Nephron progenitor cell (in vitro differentiated cells): Measurements from ENCODE around the gene SPSB3.

Source experiments
- DNase-seq: peaks from one replicate; pipeline ENCODE4 v3.0.0; 2021
- H3K27ac Mint-ChIP-seq: 2 replicates; pipeline ENCODE4 v1.8.0; 2021; ENCODE audit warnings: mild to moderate bottlenecking, moderate library complexity, mixed read lengths
- H3K27me3 Mint-ChIP-seq: 2 replicates; pipeline ENCODE4 v1.8.0; 2021; ENCODE audit warnings: mild to moderate bottlenecking, low read depth, mixed read lengths; ENCODE audit not compliant: poor library complexity
- H3K36me3 Mint-ChIP-seq: 2 replicates; pipeline ENCODE4 v1.8.0; 2021; ENCODE audit warnings: low read depth, mixed read lengths
- H3K4me1 Mint-ChIP-seq: 2 replicates; pipeline ENCODE4 v1.8.0; 2021; ENCODE audit warnings: mixed read lengths
- H3K4me3 Mint-ChIP-seq: 2 replicates; pipeline ENCODE4 v1.8.0; 2021; ENCODE audit warnings: mild to moderate bottlenecking, moderate library complexity, mixed read lengths
- H3K9me3 Mint-ChIP-seq: 2 replicates; pipeline ENCODE4 v1.8.0; 2021; ENCODE audit warnings: mild to moderate bottlenecking, moderate library complexity, mixed read lengths
- TF ChIP-seq, protein P1 (sequence below): fragments of 200-600 bp; sonication (generic); IDR thresholded peaks from 2 replicates; pipeline ENCODE4 v1.5.0; 2021; ENCODE audit warnings: antibody characterized with exemption

The SPSB3 gene

DNA sequence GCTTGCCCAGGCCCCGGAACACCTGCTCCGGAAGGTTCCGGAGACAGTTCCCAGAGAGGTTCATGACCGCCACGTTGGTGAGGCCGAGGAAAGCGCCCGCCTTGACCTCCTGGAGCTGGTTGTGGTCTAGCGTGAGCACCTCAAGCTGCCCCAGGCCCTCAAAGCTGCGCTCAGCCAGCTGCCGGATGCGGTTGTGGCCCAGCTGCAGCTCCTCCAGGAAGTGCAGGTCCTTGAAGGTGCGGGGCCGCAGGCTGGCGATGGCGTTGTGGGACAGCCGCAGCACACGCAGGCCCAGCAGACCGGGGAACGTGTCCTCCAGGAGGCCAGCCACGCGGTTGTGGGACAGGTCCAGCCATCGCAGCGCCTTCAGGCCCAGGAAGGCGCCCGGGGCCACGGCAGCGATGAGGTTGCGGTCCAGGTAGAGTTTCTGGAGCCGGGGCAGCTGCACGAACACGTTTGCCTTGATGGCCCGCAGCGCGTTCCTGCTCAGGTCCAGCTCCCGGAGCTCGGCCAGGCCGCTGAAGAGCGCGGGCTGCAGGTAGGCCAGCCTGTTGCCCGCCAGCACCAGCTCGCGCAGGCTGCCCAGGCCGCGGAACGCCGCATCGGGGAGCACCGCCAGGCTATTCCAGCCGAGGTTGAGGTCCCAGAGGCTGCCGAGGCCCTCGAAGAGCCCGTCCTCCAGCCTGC lies 9.0 kb upstream of the SPSB3 start:
- Mint-ChIP-seq H3K27me3 (no peaks in the 10 kb centered on the region), H3K27ac (no peak overlapping the region), H3K4me3 (no peak overlapping the region), H3K36me3 (peaks cover 5% of the 10 kb centered on the region), H3K4me1 (no peaks in the 10 kb centered on the region), H3K9me3 (peaks cover under 1% of the 10 kb centered on the region)
- TF ChIP-seq, protein P1, sequence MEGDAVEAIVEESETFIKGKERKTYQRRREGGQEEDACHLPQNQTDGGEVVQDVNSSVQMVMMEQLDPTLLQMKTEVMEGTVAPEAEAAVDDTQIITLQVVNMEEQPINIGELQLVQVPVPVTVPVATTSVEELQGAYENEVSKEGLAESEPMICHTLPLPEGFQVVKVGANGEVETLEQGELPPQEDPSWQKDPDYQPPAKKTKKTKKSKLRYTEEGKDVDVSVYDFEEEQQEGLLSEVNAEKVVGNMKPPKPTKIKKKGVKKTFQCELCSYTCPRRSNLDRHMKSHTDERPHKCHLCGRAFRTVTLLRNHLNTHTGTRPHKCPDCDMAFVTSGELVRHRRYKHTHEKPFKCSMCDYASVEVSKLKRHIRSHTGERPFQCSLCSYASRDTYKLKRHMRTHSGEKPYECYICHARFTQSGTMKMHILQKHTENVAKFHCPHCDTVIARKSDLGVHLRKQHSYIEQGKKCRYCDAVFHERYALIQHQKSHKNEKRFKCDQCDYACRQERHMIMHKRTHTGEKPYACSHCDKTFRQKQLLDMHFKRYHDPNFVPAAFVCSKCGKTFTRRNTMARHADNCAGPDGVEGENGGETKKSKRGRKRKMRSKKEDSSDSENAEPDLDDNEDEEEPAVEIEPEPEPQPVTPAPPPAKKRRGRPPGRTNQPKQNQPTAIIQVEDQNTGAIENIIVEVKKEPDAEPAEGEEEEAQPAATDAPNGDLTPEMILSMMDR, result no peak
- DNase-seq, result no peak

DNA sequence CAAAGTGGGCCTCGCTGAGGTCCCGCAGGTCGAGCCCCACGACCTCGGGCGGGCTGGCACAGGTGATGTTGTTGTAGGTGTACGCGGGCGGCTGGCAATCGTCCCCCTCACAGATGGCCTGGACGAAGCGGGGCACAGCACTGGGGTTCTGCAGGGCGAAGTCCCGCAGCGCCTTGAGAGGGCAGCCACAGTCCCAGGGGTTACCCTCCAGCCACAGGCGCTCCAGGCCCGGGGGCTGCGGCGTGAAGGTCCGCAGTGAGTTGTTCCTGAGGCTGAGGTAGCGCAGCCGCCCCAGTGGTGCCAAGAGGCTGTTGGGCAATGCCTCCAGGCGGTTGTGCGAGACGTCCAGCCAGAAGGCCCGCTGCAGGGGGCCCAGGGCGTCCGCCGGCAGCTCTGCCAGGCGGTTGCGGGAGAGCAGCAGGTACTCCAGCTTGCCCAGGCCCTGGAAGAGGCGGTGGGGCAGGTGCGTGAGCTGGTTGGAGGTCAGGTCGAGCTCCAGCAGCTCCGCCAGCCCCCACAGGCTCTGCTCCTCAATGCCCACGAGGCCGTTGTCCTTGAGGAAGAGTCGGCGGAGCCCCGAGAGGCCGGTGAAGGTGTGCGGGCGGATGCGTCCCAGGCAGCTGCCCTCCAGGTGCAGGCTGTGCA lies 8.4 kb upstream of the SPSB3 start:
- Mint-ChIP-seq H3K4me1 (no peaks in the 10 kb centered on the region), H3K27me3 (no peaks in the 10 kb centered on the region), H3K4me3 (no peak overlapping the region), H3K9me3 (no peaks in the 10 kb centered on the region), H3K27ac (no peak overlapping the region), H3K36me3 (no peaks in the 10 kb centered on the region)
- no peak for DNase-seq
- TF ChIP-seq, protein P1, result no peak

DNA sequence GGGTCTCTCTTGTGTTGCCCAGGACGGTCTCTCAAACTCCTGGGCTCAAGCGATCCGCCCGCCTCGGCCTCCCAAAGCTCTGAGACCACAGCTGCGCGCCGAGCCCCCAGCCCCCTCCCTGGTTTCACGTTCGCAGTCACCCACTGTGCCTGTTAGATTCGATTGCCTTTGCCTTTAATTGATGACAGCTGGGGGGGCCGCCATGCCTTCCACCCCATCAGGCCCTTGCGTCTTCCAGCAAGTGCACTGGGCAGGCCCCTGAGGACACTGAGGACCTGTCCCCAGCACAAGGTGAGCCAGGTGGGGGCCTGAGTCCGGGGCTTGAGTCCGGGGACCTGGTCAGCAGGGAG lies 7.9 kb upstream of the SPSB3 start:
- Mint-ChIP-seq H3K27ac (no peak overlapping the region), H3K27me3 (no peaks in the 10 kb centered on the region), H3K36me3 (no peaks in the 10 kb centered on the region), H3K9me3 (no peaks in the 10 kb centered on the region), H3K4me3 (no peak overlapping the region), H3K4me1 (peaks cover under 1% of the 10 kb centered on the region)
- no peak for DNase-seq
- TF ChIP-seq, protein P1, result no peak

DNA sequence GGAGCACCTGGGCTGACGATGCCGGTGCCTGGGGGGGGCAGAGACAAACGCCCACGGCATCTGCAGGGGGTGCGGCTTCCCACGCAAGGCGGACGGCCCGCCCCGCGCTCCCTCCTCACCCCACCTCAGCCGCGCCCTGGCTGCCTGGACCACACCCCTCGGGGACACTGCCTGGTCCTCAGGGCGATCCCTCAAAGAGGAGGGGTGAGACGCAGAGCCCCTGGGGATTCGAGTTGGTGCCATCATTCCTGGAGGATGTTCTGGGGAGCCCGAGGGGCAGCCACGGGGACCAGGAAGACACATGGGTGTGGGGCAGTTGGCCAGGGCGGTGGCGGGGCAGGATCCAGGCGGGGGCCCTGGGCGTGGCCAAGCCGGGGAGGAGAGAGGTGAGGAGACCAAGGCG lies 7.3 kb upstream of the SPSB3 start:
- Mint-ChIP-seq H3K9me3 (no peaks in the 10 kb centered on the region), H3K4me3 (no peak overlapping the region), H3K27me3 (no peaks in the 10 kb centered on the region), H3K27ac (no peak overlapping the region), H3K4me1 (peaks cover 5% of the 10 kb centered on the region), H3K36me3 (no peaks in the 10 kb centered on the region)
- TF ChIP-seq, protein P1, result no peak
- peak; percentile 3 for DNase-seq

DNA sequence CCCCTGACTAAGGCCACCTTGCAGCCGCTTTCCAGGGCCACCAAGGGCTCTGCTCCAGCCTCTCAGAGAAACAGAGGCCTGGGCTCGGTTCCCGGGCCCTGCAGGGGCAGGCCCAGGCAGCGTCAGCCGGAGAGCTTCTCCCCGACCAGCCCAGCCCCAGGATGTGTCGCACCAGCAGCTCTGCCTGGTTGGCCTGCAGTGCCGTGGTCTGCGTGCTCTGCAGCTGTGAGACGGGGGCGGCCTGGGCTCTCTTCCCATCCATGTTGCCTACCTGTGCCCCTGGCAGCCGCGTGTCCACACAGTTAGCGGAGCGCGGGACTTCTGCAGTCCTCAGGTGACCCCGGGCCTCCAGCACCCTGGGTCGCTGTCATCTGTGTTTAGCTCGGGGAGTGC lies 6.3 kb upstream of the SPSB3 start:
- no peak for DNase-seq
- no peak overlapping the region for H3K4me3 Mint-ChIP-seq
- H3K27me3 Mint-ChIP-seq, result no peaks in the 10 kb centered on the region
- H3K4me1 Mint-ChIP-seq, result peaks cover 10% of the 10 kb centered on the region
- peak overlapping the region; percentile 89 for H3K27ac Mint-ChIP-seq
- no peaks in the 10 kb centered on the region for H3K9me3 Mint-ChIP-seq
- H3K36me3 Mint-ChIP-seq, result no peaks in the 10 kb centered on the region
- TF ChIP-seq, protein P1, result no peak

DNA sequence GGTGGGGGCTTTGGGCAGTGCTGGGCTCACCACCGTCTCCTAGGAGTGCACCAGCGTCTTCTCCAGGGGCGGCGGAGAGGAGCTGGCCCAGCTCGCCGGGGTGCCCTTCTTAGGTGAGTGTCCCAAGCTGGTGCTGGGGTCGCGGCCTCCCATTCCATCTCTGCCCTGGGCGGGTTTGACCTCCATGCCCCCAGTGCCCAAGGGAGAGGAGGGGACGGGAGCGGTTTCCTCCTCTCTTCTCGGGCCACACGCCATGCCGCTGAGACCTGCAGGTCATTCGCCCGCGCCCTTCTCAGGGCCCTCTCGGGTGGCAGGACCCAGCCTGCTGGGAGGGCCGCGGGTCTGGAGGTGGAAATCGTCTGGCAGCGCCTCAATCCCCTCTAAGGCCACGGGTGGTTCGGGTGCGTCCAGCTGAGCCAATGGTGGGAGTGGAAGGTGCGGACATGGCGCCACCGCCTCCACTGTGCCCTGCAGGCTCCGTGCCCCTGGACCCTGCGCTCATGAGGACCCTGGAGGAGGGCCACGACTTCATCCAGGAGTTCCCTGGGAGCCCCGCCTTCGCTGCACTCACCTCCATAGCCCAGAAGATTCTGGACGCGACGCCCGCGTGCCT lies 5.8 kb upstream of the SPSB3 start:
- Mint-ChIP-seq H3K27ac (no peak overlapping the region), H3K4me3 (no peak overlapping the region), H3K4me1 (peaks cover 15% of the 10 kb centered on the region), H3K27me3 (no peaks in the 10 kb centered on the region), H3K36me3 (peaks cover 3% of the 10 kb centered on the region), H3K9me3 (no peaks in the 10 kb centered on the region)
- TF ChIP-seq, protein P1, result no peak
- DNase-seq, result peak; percentile 3
